ENCODE results near the gene LSS. TPM values are rescaled to one million over a fixed set of nuclear protein-coding genes. Genes with fewer than 3 reads are reported as not detected.

LSS gene
- total RNA-seq (27.0 TPM), polyA plus RNA-seq (ENCODE audit: insufficient read depth in 1 of 8, insufficient read length in 8 of 8, low replicate concordance in 1 of 8) (10 to 100 TPM; 27.8 to 47.4 (median 36.1) TPM)
- long read RNA-seq, donor 1, partial matches to known transcripts = 0 of 2 reads
- long read RNA-seq, donor 1, other reads (novel, unspliced or antisense) = 0 of 2 reads
- long read RNA-seq, donor 2 = 0 reads
- long read RNA-seq, donor 3, full-length matches to known transcripts = 4 of 36 reads
- long read RNA-seq, donor 3, partial matches to known transcripts = 32 of 36 reads
- long read RNA-seq, donor 3, other reads (novel, unspliced or antisense) = 0 of 36 reads
- long read RNA-seq, donor 4, full-length matches to known transcripts = 4 of 4 reads
- long read RNA-seq, donor 4, partial matches to known transcripts = 0 of 4 reads
- long read RNA-seq, donor 4, other reads (novel, unspliced or antisense) = 0 of 4 reads
- long read RNA-seq, donor 5, full-length matches to known transcripts = 7 of 21 reads
- long read RNA-seq, donor 5, partial matches to known transcripts = 14 of 21 reads
- long read RNA-seq, donor 5, other reads (novel, unspliced or antisense) = 0 of 21 reads
- long read RNA-seq, donor 6, full-length matches to known transcripts = 9 of 9 reads
- long read RNA-seq, donor 6, partial matches to known transcripts = 0 of 9 reads
- long read RNA-seq, donor 6, other reads (novel, unspliced or antisense) = 0 of 9 reads
- long read RNA-seq, donor 7, full-length matches to known transcripts = 4 of 4 reads
- long read RNA-seq, donor 7, partial matches to known transcripts = 0 of 4 reads
- long read RNA-seq, donor 7, other reads (novel, unspliced or antisense) = 0 of 4 reads
- long read RNA-seq, donor 8 = 0 reads
- long read RNA-seq, donor 9, partial matches to known transcripts = 0 of 1 reads
- long read RNA-seq, donor 9, other reads (novel, unspliced or antisense) = 0 of 1 reads
- long read RNA-seq, donor 10, full-length matches to known transcripts = 9 of 9 reads
- long read RNA-seq, donor 10, partial matches to known transcripts = 0 of 9 reads
- long read RNA-seq, donor 10, other reads (novel, unspliced or antisense) = 0 of 9 reads
- long read RNA-seq, donor 11 = 0 reads

- peaks cover 16% of the 10 kb centered on the region for H3K4me1 ChIP-seq (ENCODE audit: control insufficient read depth, insufficient read depth, low read length)
- peak; percentile 97 for DNase-seq
These were observed at the start of gene LSS for GRCh38 chr21:46228345-46229051. TSS of gene LSS (minus strand) at chr21:46228774. CDS start at chr21:46228745, 29 bp downstream.

GRCh38 chr21:46274797-46275390, 46.3 kb upstream of the LSS start:
- no peak for DNase-seq
- no peaks in the 10 kb centered on the region for H3K4me1 ChIP-seq (ENCODE audit: control insufficient read depth, insufficient read depth, low read length)
- no peaks in the 10 kb centered on the region for H3K27me3 ChIP-seq (ENCODE audit: control insufficient read depth, insufficient read depth, low read length)
- no peak overlapping the region for H3K4me3 ChIP-seq (ENCODE audit: low read length)
- no peak overlapping the region for H3K27ac ChIP-seq (ENCODE audit: low read length)
- H3K36me3 ChIP-seq (ENCODE audit: control insufficient read depth, insufficient read depth, low read length) = peaks cover 77% of the 10 kb centered on the region
- H3K9me3 ChIP-seq (replicated peaks; ENCODE audit: control insufficient read depth, low read depth, low read length) = no peaks in the 10 kb centered on the region
- WGBS (ENCODE audit: insufficient coverage) = 88% methylated on average over 6 of the region's 11 CpGs

More at GRCh38 chr21:46228345-46229051, at the start of gene LSS:
- H3K27me3 ChIP-seq (ENCODE audit: control insufficient read depth, insufficient read depth, low read length) = no peaks in the 10 kb centered on the region
- H3K4me3 ChIP-seq (ENCODE audit: low read length) = peak within 1 kb of the TSS; percentile 87
- H3K36me3 ChIP-seq (ENCODE audit: control insufficient read depth, insufficient read depth, low read length) = peaks cover 10% of the 10 kb centered on the region
- under 1% methylated on average over 58 of the region's 77 CpGs for WGBS (ENCODE audit: insufficient coverage)
- H3K27ac ChIP-seq (ENCODE audit: low read length) = peak within 1 kb of the TSS; percentile 81
- H3K9me3 ChIP-seq (replicated peaks; ENCODE audit: control insufficient read depth, low read depth, low read length) = no peaks in the 10 kb centered on the region

- Histone ChIP-seq H3K27me3 (ENCODE audit: control insufficient read depth, insufficient read depth, low read length) (no peaks in the 10 kb centered on the region), H3K27ac (ENCODE audit: low read length) (no peak overlapping the region), H3K4me1 (ENCODE audit: control insufficient read depth, insufficient read depth, low read length) (no peaks in the 10 kb centered on the region), H3K9me3 (replicated peaks; ENCODE audit: control insufficient read depth, low read depth, low read length) (no peaks in the 10 kb centered on the region), H3K4me3 (ENCODE audit: low read length) (no peak overlapping the region), H3K36me3 (ENCODE audit: control insufficient read depth, insufficient read depth, low read length) (peaks cover 79% of the 10 kb centered on the region)
- DNase-seq = no peak
- 98% methylated on average over 9 of the region's 14 CpGs for WGBS (ENCODE audit: insufficient coverage)
These were observed 44.8 kb upstream of the LSS start for GRCh38 chr21:46273341-46273740.

GRCh38 chr21:46269466-46269865, 40.9 kb upstream of the LSS start:
- H3K27me3 ChIP-seq (ENCODE audit: control insufficient read depth, insufficient read depth, low read length) = no peaks in the 10 kb centered on the region
- no peak for DNase-seq
- H3K9me3 ChIP-seq (replicated peaks; ENCODE audit: control insufficient read depth, low read depth, low read length) = no peaks in the 10 kb centered on the region
- WGBS (ENCODE audit: insufficient coverage) = 96% methylated on average over 9 of the region's 10 CpGs
- no peaks in the 10 kb centered on the region for H3K4me1 ChIP-seq (ENCODE audit: control insufficient read depth, insufficient read depth, low read length)
- no peak overlapping the region for H3K27ac ChIP-seq (ENCODE audit: low read length)
- H3K4me3 ChIP-seq (ENCODE audit: low read length) = no peak overlapping the region
- H3K36me3 ChIP-seq (ENCODE audit: control insufficient read depth, insufficient read depth, low read length) = peaks cover 94% of the 10 kb centered on the region

GRCh38 chr21:46268371-46268770, 39.8 kb upstream of the LSS start:
- Histone ChIP-seq H3K36me3 (ENCODE audit: control insufficient read depth, insufficient read depth, low read length) (peaks cover 95% of the 10 kb centered on the region), H3K4me3 (ENCODE audit: low read length) (no peak overlapping the region), H3K27me3 (ENCODE audit: control insufficient read depth, insufficient read depth, low read length) (no peaks in the 10 kb centered on the region), H3K9me3 (replicated peaks; ENCODE audit: control insufficient read depth, low read depth, low read length) (no peaks in the 10 kb centered on the region), H3K27ac (ENCODE audit: low read length) (no peak overlapping the region), H3K4me1 (ENCODE audit: control insufficient read depth, insufficient read depth, low read length) (no peaks in the 10 kb centered on the region)
- 85% methylated on average over 12 of the region's 13 CpGs for WGBS (ENCODE audit: insufficient coverage)
- no peak for DNase-seq

GRCh38 chr21:46266946-46267345, 38.4 kb upstream of the LSS start:
- Histone ChIP-seq H3K4me3 (ENCODE audit: low read length) (no peak overlapping the region), H3K27me3 (ENCODE audit: control insufficient read depth, insufficient read depth, low read length) (no peaks in the 10 kb centered on the region), H3K27ac (ENCODE audit: low read length) (no peak overlapping the region), H3K36me3 (ENCODE audit: control insufficient read depth, insufficient read depth, low read length) (peaks cover 87% of the 10 kb centered on the region), H3K9me3 (replicated peaks; ENCODE audit: control insufficient read depth, low read depth, low read length) (no peaks in the 10 kb centered on the region), H3K4me1 (ENCODE audit: control insufficient read depth, insufficient read depth, low read length) (no peaks in the 10 kb centered on the region)
- no peak for DNase-seq
- WGBS (ENCODE audit: insufficient coverage) = 90% methylated on average over 18 of the region's 19 CpGs

- Histone ChIP-seq H3K27ac (ENCODE audit: low read length) (no peak overlapping the region), H3K36me3 (ENCODE audit: control insufficient read depth, insufficient read depth, low read length) (peaks cover 83% of the 10 kb centered on the region), H3K9me3 (replicated peaks; ENCODE audit: control insufficient read depth, low read depth, low read length) (no peaks in the 10 kb centered on the region), H3K4me1 (ENCODE audit: control insufficient read depth, insufficient read depth, low read length) (no peaks in the 10 kb centered on the region), H3K27me3 (ENCODE audit: control insufficient read depth, insufficient read depth, low read length) (no peaks in the 10 kb centered on the region), H3K4me3 (ENCODE audit: low read length) (no peak overlapping the region)
- no peak for DNase-seq
- WGBS (ENCODE audit: insufficient coverage) = 84% methylated on average over 23 of the region's 26 CpGs
These were observed 37.4 kb upstream of the LSS start for GRCh38 chr21:46265736-46266525.

- WGBS (ENCODE audit: insufficient coverage) = 88% methylated on average over 12 of the region's 13 CpGs
- peaks cover 84% of the 10 kb centered on the region for H3K36me3 ChIP-seq (ENCODE audit: control insufficient read depth, insufficient read depth, low read length)
These were observed 36.1 kb upstream of the LSS start for GRCh38 chr21:46264690-46265144.

More at GRCh38 chr21:46264690-46265144, 36.1 kb upstream of the LSS start:
- Histone ChIP-seq H3K9me3 (replicated peaks; ENCODE audit: control insufficient read depth, low read depth, low read length) (no peaks in the 10 kb centered on the region), H3K4me3 (ENCODE audit: low read length) (no peak overlapping the region), H3K27me3 (ENCODE audit: control insufficient read depth, insufficient read depth, low read length) (no peaks in the 10 kb centered on the region), H3K27ac (ENCODE audit: low read length) (no peak overlapping the region), H3K4me1 (ENCODE audit: control insufficient read depth, insufficient read depth, low read length) (no peaks in the 10 kb centered on the region)
- DNase-seq = no peak

Data from muscle of leg (tissue), 16 donors.